Hematopoietic multipotent progenitor cell treated with erythropoietin and hydrocortisone succinate and interleukin-3 and kit ligand, for 17 days (in vitro differentiated cells): ENCODE results near the gene CNTN4.
"Not testable (repeated sequence)": the region's sequence is repeated elsewhere in the genome, so short reads cannot be mapped to it uniquely, and the experiment has no call there.

Experiments used
- DNase-seq: peaks from one replicate; pipeline ENCODE4 v3.0.0-alpha.2; 2015; ENCODE audit warnings: low spot score

Gene CNTN4

DNA sequence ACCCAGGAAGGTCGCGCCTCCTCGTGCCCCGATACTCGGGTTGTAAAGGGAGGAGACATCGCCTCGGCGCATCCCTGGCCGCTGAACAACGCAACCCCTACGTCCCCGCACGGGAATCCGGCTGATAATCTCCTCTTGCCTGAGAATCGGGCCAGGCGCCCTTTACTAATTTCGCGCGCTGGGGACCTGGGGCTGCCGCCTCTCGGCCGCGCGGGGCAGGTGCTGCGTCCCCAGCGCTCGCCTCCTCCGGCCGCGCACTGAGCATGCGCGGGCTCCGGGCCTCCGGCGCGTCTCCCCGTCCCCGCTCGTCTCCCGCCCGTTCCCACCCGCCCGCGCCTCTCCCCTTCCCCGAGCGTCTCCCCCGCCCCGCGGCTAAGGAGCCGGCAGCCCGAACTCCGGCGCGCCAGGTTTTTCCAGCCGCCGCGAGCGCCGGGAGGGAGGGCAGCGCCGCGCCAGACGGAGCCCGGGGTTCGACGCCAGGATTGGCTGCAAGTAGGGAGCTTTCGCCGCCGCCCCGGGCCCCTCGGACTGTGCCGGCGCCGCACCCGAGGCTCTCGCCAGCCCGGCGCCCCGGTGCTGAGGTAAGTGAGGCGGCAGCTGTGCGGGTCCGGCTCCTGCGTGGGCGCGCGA, at the start of gene CNTN4:
CNTN4 (plus strand) TSS at position 469 of the 630 bp plus-strand sequence.
- DNase-seq, result no peak

- DNase-seq, result no peak
These were observed 37.3 kb upstream of the CNTN4 start for GRCh38 chr3:2061360-2061759.

DNA sequence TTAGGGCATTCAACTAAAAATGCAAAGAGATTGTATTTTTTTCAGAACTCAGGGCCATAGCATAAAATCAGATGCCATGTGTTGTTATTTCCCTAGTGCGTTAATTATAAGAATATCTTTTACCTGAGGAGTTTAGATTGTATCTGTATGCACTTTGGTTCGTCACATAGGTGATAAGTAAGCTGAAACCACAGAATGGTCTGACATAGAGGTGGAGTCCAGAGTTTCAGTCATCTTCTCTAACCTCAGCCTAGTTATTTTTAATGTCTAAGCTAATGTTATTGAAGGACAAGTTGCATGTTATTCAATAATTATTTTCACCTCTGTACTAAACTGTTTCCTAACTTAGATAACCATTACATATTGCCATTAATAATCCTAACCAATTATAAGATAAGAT, 27.1 kb upstream of the CNTN4 start:
- no peak for DNase-seq

DNA sequence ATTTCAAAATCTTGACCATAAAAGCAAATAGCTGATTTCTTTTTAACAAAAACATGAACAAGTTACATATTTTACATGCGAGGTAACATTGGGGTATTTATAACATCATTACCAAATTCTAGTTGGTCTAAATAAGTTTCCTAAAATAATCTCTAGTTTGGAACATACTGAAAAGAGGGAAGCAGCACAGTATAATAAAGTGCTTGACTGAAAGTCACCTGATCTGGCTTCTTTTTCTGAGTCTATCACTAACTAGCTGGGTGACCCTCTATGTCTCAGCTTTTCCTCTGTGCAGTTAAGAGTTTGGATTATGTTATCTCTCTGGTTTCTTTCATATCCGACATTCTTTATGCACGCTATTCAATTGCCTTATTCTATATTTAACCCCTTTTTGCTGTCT, 19.8 kb upstream of the CNTN4 start:
- no peak for DNase-seq

DNA sequence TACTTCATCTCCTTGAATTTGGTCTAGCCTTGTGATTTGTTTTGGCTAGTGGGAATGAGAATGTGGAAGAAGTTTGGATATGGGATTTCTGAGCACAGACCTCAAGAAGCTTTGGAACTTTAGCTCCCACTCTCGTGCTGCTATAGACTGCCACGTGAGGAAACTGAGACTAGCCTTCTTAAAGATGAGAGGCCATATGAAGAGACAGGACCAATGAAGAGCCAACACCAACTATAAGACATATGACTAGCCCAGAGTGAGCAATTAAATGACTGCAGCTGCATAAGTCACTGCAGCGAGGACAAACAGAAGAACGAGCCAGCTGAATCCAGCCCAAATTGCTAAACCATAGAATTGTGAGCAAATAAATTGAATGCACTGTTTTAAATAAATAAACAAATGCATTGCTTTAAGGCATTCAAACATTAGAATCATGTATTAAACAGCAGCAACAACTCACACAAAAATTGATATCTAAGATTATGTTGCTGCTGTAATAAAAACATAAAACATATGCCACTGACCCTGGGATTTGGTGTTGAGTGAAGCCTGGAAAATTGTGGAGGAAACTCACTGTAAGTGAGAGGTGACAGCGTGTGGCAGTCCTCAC, 15.7 kb upstream of the CNTN4 start:
- DNase-seq, result no peak

GRCh38 chr3:2083558-2083957, 15.1 kb upstream of the CNTN4 start:
- DNase-seq, result not testable (repeated sequence)

- no peak for DNase-seq
These were observed 8.4 kb upstream of the CNTN4 start for GRCh38 chr3:2090095-2090911.

DNA sequence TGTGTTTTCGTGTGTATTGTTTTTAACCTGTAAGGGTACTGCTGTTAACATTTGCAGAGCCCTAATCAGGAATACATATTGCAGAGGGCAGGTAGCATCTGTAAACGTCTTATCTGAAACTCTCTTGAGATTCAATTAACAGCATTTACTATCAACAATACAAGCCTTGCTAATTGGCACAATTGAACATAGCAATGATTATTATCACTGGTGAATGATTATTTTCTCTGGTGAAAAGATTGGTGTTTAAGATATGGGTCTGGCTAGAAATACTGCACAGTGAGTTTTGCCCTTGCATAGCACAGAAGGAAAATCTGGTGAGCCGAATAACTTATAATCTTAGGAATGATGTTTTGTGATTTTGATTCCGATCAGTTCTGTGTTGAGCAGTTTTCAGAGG, 5.9 kb upstream of the CNTN4 start:
- no peak for DNase-seq

DNA sequence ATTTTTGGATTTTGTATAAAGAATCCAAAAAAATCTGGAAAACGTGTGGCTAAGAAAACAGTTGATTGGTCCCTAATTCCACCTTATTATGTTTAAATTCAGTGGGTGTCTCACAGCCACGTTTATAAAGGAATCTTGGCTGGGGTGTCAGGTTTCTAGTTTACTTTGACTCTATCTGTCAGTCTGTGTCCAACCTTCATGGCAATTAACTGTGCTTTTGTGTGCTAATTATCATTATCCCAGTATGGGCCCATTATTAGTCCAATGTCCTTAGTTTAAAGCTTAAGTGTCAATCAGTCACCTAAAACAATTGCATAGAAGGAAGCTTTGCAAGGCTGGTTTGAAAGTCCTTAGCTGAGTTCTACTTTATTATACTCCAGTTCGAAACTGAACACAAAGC, 3.7 kb upstream of the CNTN4 start:
- DNase-seq, result no peak

DNA sequence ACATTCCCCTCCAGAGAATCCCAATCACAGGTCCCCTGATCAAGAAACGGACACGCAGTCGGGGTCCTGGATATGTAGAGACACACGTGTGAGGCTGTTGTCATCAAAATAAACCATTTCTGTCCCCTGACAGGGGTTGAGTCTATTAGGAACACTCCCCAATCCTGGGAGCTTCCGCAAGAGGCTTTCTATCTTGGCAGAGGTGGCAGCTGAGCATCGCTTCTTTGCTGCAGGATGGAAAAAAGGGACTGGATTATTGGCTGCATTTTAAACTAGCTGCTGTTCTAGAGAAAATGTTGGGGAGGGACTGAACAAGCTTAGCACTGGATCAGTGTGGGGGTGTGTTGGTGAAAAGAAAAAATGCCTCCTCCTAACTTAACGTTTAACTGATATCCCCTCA, 2.5 kb upstream of the CNTN4 start:
- DNase-seq, result no peak

- no peak for DNase-seq
These were observed 950 bp upstream of the CNTN4 start for GRCh38 chr3:2097641-2098191.

DNA sequence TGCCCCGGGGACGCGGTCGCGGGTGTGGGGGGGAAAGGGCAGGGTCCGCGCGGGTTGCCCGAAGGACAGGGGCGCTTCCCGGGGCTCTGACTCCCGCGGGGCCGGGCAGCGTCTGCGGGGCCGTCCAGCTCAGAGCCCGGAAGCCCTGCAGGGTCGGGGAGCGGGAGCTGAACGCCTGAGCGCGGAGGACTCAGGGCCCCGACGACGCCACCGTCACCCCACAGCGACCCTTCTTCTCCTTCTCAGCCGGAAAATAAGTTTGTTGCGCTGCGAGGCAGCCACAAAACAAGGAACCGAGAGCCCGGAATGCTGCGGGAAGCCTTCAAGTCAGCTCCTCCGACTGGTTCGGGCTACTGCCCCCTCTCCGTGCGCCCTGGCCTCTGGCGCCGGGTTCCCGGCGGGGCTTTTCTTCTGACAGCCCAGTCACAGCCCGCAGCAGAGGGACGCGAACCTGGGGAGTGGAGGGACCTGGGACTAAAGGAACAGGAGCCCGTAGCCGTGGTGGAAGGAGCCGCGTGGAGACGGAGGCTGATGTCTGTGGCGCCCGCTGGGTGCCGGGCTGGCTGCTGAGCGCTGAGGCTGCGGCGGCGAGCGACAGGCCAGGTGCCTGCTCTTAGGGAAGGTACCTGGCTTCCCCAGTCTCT, 484 bp downstream of the CNTN4 start:
- DNase-seq, result no peak

DNA sequence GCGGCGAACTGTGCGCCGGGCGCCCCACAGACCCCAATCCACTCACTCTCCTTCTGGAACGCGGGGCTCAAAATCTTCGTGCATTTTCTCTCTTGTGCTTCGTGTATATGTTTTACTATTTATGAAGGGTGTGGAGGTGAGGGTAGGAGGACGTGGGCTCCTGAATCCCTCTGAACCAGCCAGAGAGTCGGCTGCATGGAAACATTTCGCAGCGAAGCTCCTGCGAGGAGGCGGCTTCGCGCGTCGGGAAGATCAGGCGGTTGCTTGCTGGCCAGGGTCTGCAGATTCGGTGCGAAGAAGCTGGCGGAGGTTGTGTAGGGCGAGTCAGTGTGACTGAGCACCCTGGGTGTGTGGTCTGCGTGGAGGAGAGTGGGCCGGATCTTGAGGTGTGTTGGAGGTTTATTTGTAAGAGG, 1.1 kb downstream of the CNTN4 start:
- no peak for DNase-seq

GRCh38 chr3:2106438-2106837, 7.8 kb downstream of the CNTN4 start:
- DNase-seq, result no peak

DNA sequence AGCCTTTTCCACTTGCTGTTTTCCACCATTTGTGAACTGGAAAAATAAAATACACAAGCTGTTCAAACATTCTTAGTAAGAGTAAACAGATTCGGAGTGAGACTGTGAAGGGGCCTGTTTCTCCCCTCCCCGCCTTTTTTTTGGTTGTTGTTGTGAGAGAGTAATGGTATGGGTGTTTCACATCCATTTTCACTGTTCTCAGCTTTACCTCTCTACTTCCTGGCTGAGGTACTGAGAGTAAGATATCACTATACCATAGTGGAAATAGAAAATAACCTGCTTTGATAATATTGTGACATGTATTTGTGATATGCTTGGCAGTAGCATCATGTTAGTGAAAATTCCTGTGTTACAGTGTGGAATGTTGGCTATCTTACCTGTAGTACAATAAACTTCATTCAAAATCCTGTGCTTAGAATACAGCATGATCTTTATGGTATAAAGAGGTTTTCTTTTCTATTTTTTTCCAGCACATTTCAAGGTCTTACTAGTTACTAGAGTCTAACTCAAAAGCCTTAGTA, 12.0 kb downstream of the CNTN4 start:
- DNase-seq, result no peak

DNA sequence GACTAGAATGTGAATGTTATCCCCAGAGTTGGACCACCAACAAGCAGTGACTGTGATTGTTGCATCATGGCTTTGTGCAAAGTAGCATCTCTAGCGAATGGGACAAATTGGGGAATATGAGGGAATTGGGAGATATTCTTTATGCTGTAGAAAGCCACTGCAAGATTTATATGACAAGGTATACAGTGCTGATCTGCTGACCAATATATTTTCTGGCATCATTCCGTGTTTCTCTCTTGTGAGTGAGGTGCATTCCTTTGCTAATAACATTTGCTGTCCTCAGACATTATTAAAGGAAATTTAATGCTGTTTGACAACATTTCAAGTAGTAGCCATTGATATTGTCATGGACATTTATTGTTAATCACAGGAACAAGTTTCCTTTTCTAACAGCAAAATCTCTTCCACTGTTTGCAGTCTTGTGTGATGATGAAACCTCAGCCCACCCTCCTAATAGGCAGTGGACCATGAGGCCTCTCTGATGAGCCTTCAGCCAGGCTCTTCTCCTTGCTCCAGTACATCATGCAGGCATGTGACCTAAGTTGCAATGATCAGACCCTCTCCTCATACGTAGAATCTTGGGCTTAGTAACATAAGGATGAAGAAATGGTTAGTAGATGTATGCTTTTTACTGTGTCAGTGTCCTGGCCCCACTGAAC, 16.1 kb downstream of the CNTN4 start:
- no peak for DNase-seq

- DNase-seq, result no peak
These were observed 32.1 kb downstream of the CNTN4 start for GRCh38 chr3:2130726-2131125.

- no peak for DNase-seq
These were observed 34.5 kb downstream of the CNTN4 start for GRCh38 chr3:2133146-2133545.

- DNase-seq, result no peak
These were observed 39.0 kb downstream of the CNTN4 start for GRCh38 chr3:2137651-2138050.

DNA sequence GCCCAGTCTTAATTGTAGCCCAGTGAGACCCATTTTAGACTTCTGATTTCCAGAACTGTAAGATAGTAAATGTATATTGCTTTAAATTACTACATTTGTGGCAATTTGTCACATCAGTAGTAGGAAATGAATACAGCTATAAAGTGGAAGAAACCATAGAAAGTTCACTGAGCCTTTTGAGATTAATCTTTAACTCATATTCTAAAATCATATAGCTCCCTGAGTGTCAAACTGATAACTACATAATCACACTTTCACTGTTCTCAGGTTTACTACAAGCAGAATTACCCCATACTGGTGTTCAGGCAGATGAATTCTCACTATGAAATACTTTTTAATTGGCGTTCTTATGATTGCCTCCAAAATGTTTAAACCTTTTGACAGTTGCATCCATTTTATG, 42.8 kb downstream of the CNTN4 start:
- DNase-seq, result no peak

DNA sequence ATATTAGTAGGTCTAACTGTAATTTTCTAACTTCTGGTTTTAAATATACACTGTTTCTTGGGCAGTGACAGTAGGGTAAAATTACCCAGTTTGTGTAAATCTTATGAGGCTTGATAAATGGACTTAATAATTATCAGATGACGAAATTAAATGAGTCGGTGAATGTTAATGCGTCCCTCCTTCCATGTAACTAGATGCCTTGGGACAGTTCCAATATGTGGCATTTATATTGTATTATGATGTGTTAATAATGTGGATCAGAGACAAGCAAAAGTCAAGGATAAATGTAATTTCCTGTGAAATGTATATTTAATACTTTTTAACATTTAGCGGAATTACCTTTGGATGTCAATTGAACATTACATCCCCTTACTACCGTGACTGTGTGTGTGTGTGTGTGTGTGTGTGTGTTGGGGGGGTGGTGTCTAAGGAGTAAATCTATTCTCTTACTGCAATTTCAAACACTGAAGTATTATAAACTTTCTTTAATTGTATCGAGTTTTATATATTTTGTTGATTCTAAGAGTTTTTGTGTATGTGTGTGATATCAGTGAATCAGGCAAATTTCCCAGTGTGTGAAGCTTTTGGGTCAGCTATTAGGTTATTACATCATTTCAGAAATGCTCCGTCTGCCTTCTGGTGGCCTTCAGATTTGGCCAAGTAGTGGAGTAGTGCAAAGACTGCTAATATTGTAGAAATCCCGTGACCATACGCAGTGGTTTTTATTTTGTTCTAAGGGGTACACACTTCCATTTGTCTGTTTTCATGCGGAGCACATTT, 50.1 kb downstream of the CNTN4 start:
- no peak for DNase-seq
